ENCODE results near the gene ACTN3.

GRCh38 chr11:66498506-66498905, 48.2 kb upstream of the ACTN3 start:
- no peak for TF ChIP-seq CTCF (conservative IDR thresholded peaks at IDR 0.05 in 1 of 2, IDR thresholded peaks at IDR 0.05 in 1 of 2; ENCODE audit: extremely low read depth in 1 of 2, insufficient read depth in 1 of 2, low read depth in 1 of 2, low read length in 2 of 2)
- no peak for TF ChIP-seq EZH2 (IDR thresholded peaks at IDR 0.05; ENCODE audit: borderline replicate concordance, low read length)

Data from mammary epithelial cell (primary cell).